Naive thymus-derived CD8-positive, alpha-beta T cell (primary cell): ENCODE results near the gene ABCA9. TPM values are rescaled to one million over a fixed set of nuclear protein-coding genes. Genes with fewer than 3 reads are reported as not detected.

ENCODE experiments used
- ATAC-seq, 2 donors: fragments of 150-1000 bp; cut with Tn5 transposase in 1 of 2; sonication (Bioruptor Pico), chemical (Tn5 transposase) in 1 of 2; 1 replicate in 1 of 2; 2 replicates in 1 of 2; pipeline ENCODE4 v1.10.0; 2021; ENCODE audit warnings: mild to moderate bottlenecking in 2 of 2, moderate library complexity in 2 of 2
- POLR2A ChIA-PET: fragments of 350-600 bp; sonication (Branson Sonifier 250); formaldehyde crosslinking; loops from one replicate; lab custom pipeline; 2021; ENCODE audit warnings: antibody characterized with exemption; lab: Charles Lee
- DNase-seq, 10 donors: peaks; one replicate each; pipeline versions ENCODE4 v3.0.0 to v3.0.0-alpha.2; 2020 to 2022
- H3K27ac Mint-ChIP-seq, 10 donors: one replicate each; pipeline ENCODE4 v1.8.0; 2020 to 2022; ENCODE audit warnings: mild to moderate bottlenecking in 10 of 10, mixed read lengths in 10 of 10, moderate library complexity in 4 of 10, inconsistent platforms in 1 of 10
- H3K27me3 Mint-ChIP-seq, 5 donors: one replicate each; pipeline ENCODE4 v1.8.0; 2021 to 2022; ENCODE audit warnings: mixed read lengths in 5 of 5
- H3K36me3 Mint-ChIP-seq, 3 donors: one replicate each; pipeline ENCODE4 v1.8.0; 2020 to 2022; ENCODE audit warnings: mixed read lengths in 3 of 3, mild to moderate bottlenecking in 2 of 3, inconsistent platforms in 1 of 3
- H3K4me1 Mint-ChIP-seq, 4 donors: one replicate each; pipeline ENCODE4 v1.8.0; 2021 to 2022; ENCODE audit warnings: mixed read lengths in 4 of 4
- H3K4me3 Mint-ChIP-seq, 10 donors: one replicate each; pipeline ENCODE4 v1.8.0; 2020 to 2022; ENCODE audit warnings: mild to moderate bottlenecking in 10 of 10, mixed read lengths in 10 of 10, moderate library complexity in 6 of 10, inconsistent platforms in 1 of 10
- H3K9me3 Mint-ChIP-seq, 9 donors: one replicate each; pipeline ENCODE4 v1.8.0; 2020 to 2022; ENCODE audit warnings: mixed read lengths in 9 of 9, mild to moderate bottlenecking in 3 of 9, inconsistent platforms in 1 of 9, moderate library complexity in 1 of 9
- polyA plus RNA-seq, 3 donors: library from polyadenylated mRNA; unstranded; fragments of 300-500 nt; fragmentation: Illumina TruSeq; gene quantifications; one replicate each; pipeline ENCODE4 v1.2.3, GENCODE V29; 2021
- total RNA-seq, 8 experiments: library from RNA in 2 of 8; stranded (reverse) in 2 of 8; gene quantifications; one replicate each; pipeline ENCODE4 v1.2.3 and lab custom pipeline; 2021 to 2026

Gene ABCA9
- total and polyA plus RNA-seq, 5 experiments from 2014 or later: 0.08 to 0.30 TPM; not detected in 3

- DNase-seq: no peak
- no peaks in the 10 kb centered on the region for H3K9me3 Mint-ChIP-seq
- POLR2A ChIA-PET: no interaction called here
- H3K4me1 Mint-ChIP-seq: peaks cover 2 to 41% (median 17%) of the 10 kb centered on the region in 4 donors
- ATAC-seq: no peak
- H3K27me3 Mint-ChIP-seq: peaks cover 0 to 28% (median 0%) of the 10 kb centered on the region in 5 donors
- no peak overlapping the region for H3K27ac Mint-ChIP-seq
- H3K4me3 Mint-ChIP-seq: no peak overlapping the region
- H3K36me3 Mint-ChIP-seq: no peaks in the 10 kb centered on the region
Observed at GRCh38 chr17:69064476-69064875, 3.7 kb upstream of the ABCA9 start.

GRCh38 chr17:69064001-69064400 is 3.3 kb upstream of the ABCA9 start:
- Mint-ChIP-seq H3K4me1 (peaks cover 2 to 39% (median 17%) of the 10 kb centered on the region in 4 donors), H3K4me3 (no peak overlapping the region), H3K9me3 (peaks cover 0 to 5% (median 0%) of the 10 kb centered on the region in 9 donors), H3K27me3 (peaks cover 0 to 28% (median 2%) of the 10 kb centered on the region in 5 donors), H3K36me3 (no peaks in the 10 kb centered on the region), H3K27ac (no peak overlapping the region)
- POLR2A ChIA-PET: no interaction called here
- no peak for DNase-seq
- ATAC-seq: no peak

- ATAC-seq (no peak), DNase-seq (no peak)
- POLR2A ChIA-PET: interaction anchor here (1.2 kb wide), 1 partner anchor 326 kb away, joined by 3 read pairs; no protein-coding TSS in a partner anchor
- H3K27me3 Mint-ChIP-seq: peaks cover 0 to 28% (median 2%) of the 10 kb centered on the region in 5 donors
- no peak overlapping the region for H3K27ac Mint-ChIP-seq
- no peak overlapping the region for H3K4me3 Mint-ChIP-seq
- H3K9me3 Mint-ChIP-seq: peaks cover 0 to 10% (median 1%) of the 10 kb centered on the region in 9 donors
- H3K36me3 Mint-ChIP-seq: no peaks in the 10 kb centered on the region
- peaks cover 2 to 31% (median 17%) of the 10 kb centered on the region in 4 donors for H3K4me1 Mint-ChIP-seq
Observed at GRCh38 chr17:69062860-69063581, 2.3 kb upstream of the ABCA9 start.

GRCh38 chr17:69061721-69062556 is 1.2 kb upstream of the ABCA9 start:
- peaks cover 0 to 12% (median 3%) of the 10 kb centered on the region in 9 donors for H3K9me3 Mint-ChIP-seq
- POLR2A ChIA-PET: interaction anchor here (1.2 kb wide), 1 partner anchor 327 kb away, joined by 3 read pairs; no protein-coding TSS in a partner anchor
- H3K4me3 Mint-ChIP-seq: no peak overlapping the region
- peaks cover 2 to 26% (median 17%) of the 10 kb centered on the region in 4 donors for H3K4me1 Mint-ChIP-seq
- DNase-seq (no peak), ATAC-seq (no peak)
- H3K27ac Mint-ChIP-seq: no peak overlapping the region
- peaks cover 0 to 3% (median 0%) of the 10 kb centered on the region in 3 donors for H3K36me3 Mint-ChIP-seq
- peaks cover 0 to 28% (median 2%) of the 10 kb centered on the region in 5 donors for H3K27me3 Mint-ChIP-seq

- no peak overlapping the region for H3K4me3 Mint-ChIP-seq
- DNase-seq: no peak
- peaks cover 6 to 31% (median 20%) of the 10 kb centered on the region in 9 donors for H3K9me3 Mint-ChIP-seq
- ATAC-seq: no peak
- no peak overlapping the region for H3K27ac Mint-ChIP-seq
- peaks cover 0 to 22% (median 5%) of the 10 kb centered on the region in 3 donors for H3K36me3 Mint-ChIP-seq
- peaks cover 0 to 4% (median 0%) of the 10 kb centered on the region in 4 donors for H3K4me1 Mint-ChIP-seq
- POLR2A ChIA-PET: no interaction called here
- peaks cover 0 to 10% (median 1%) of the 10 kb centered on the region in 5 donors for H3K27me3 Mint-ChIP-seq
Observed at GRCh38 chr17:69059458-69060175, 1.1 kb downstream of the ABCA9 start.

GRCh38 chr17:69058165-69058564 is 2.6 kb downstream of the ABCA9 start:
- Mint-ChIP-seq H3K27ac (no peak overlapping the region), H3K27me3 (peaks cover 0 to 7% (median 0%) of the 10 kb centered on the region in 5 donors), H3K9me3 (peaks cover 11 to 43% (median 30%) of the 10 kb centered on the region in 9 donors), H3K36me3 (peaks cover 0 to 31% (median 5%) of the 10 kb centered on the region in 3 donors), H3K4me1 (no peaks in the 10 kb centered on the region), H3K4me3 (no peak overlapping the region)
- ATAC-seq: no peak
- POLR2A ChIA-PET: no interaction called here
- no peak for DNase-seq

GRCh38 chr17:69057280-69057679 is 3.4 kb downstream of the ABCA9 start:
- POLR2A ChIA-PET: no interaction called here
- Mint-ChIP-seq H3K4me1 (no peaks in the 10 kb centered on the region), H3K4me3 (no peak overlapping the region), H3K36me3 (peaks cover 0 to 32% (median 5%) of the 10 kb centered on the region in 3 donors), H3K9me3 (peaks cover 11 to 44% (median 30%) of the 10 kb centered on the region in 9 donors), H3K27me3 (peaks cover 0 to 7% (median 0%) of the 10 kb centered on the region in 5 donors), H3K27ac (no peak overlapping the region)
- no peak for ATAC-seq
- no peak for DNase-seq

- DNase-seq: no peak
- H3K36me3 Mint-ChIP-seq: peaks cover 0 to 35% (median 5%) of the 10 kb centered on the region in 3 donors
- no peak overlapping the region for H3K4me3 Mint-ChIP-seq
- peaks cover 0 to 7% (median 0%) of the 10 kb centered on the region in 5 donors for H3K27me3 Mint-ChIP-seq
- POLR2A ChIA-PET: no interaction called here
- H3K9me3 Mint-ChIP-seq: peaks cover 11 to 49% (median 35%) of the 10 kb centered on the region in 9 donors
- no peaks in the 10 kb centered on the region for H3K4me1 Mint-ChIP-seq
- no peak overlapping the region for H3K27ac Mint-ChIP-seq
- ATAC-seq: no peak
Observed at GRCh38 chr17:69056179-69056823, 4.4 kb downstream of the ABCA9 start.

GRCh38 chr17:69055334-69055733 is 5.4 kb downstream of the ABCA9 start:
- DNase-seq (no peak), ATAC-seq (no peak)
- H3K9me3 Mint-ChIP-seq: peaks cover 11 to 50% (median 35%) of the 10 kb centered on the region in 9 donors
- H3K27ac Mint-ChIP-seq: no peak overlapping the region
- peaks cover 0 to 7% (median 2%) of the 10 kb centered on the region in 5 donors for H3K27me3 Mint-ChIP-seq
- no peak overlapping the region for H3K4me3 Mint-ChIP-seq
- H3K4me1 Mint-ChIP-seq: no peaks in the 10 kb centered on the region
- H3K36me3 Mint-ChIP-seq: peaks cover 0 to 40% (median 5%) of the 10 kb centered on the region in 3 donors
- POLR2A ChIA-PET: no interaction called here

- POLR2A ChIA-PET: no interaction called here
- ATAC-seq (no peak), DNase-seq (no peak)
- H3K27me3 Mint-ChIP-seq: peaks cover 0 to 3% (median 2%) of the 10 kb centered on the region in 5 donors
- peaks cover 4 to 22% (median 15%) of the 10 kb centered on the region in 4 donors for H3K4me1 Mint-ChIP-seq
- H3K4me3 Mint-ChIP-seq: no peak overlapping the region
- peaks cover 7 to 35% (median 27%) of the 10 kb centered on the region in 9 donors for H3K9me3 Mint-ChIP-seq
- no peak overlapping the region for H3K27ac Mint-ChIP-seq
- peaks cover 0 to 29% (median 3%) of the 10 kb centered on the region in 3 donors for H3K36me3 Mint-ChIP-seq
Observed at GRCh38 chr17:69050999-69051775, 9.5 kb downstream of the ABCA9 start.

GRCh38 chr17:69048634-69049033 is 12.1 kb downstream of the ABCA9 start:
- Mint-ChIP-seq H3K4me1 (peaks cover 4 to 22% (median 15%) of the 10 kb centered on the region in 4 donors), H3K27ac (peak overlapping the region in 2 of 10 donors; percentile 14 to 47), H3K36me3 (peaks cover 0 to 13% (median 0%) of the 10 kb centered on the region in 3 donors), H3K27me3 (peaks cover 0 to 2% (median 0%) of the 10 kb centered on the region in 5 donors), H3K4me3 (peak overlapping the region in 2 of 10 donors; percentile 28 to 42), H3K9me3 (peaks cover 3 to 17% (median 8%) of the 10 kb centered on the region in 9 donors)
- DNase-seq (peak in 1 of 10 donors; percentile 1), ATAC-seq (no peak)
- POLR2A ChIA-PET: no interaction called here
